ENCODE results near the gene CRY2. TPM values are rescaled to one million over a fixed set of nuclear protein-coding genes. Genes with fewer than 3 reads are reported as not detected.
"Not testable (repeated sequence)": the region's sequence is repeated elsewhere in the genome, so short reads cannot be mapped to it uniquely, and the experiment has no call there.

Gene CRY2
- total RNA-seq, 6 donors from 2014 or later, result 51.1 to 103 (median 63.2) TPM

- ATAC-seq (ENCODE audit: low FRiP score in 2 of 2) (no peak), DNase-seq (peak in 1 of 2 donors; percentile 75)
- Histone ChIP-seq H3K9me3 (no peaks in the 10 kb centered on the region), H3K27me3 (no peaks in the 10 kb centered on the region), H3K4me1 (peaks cover 9 to 14% (median 11%) of the 10 kb centered on the region in 4 donors), H3K36me3 (peaks cover 0 to 25% (median 14%) of the 10 kb centered on the region in 4 donors), H3K4me3 (no peak overlapping the region), H3K27ac (no peak overlapping the region)
- TF ChIP-seq CTCF (IDR thresholded peaks at IDR 0.05) (no peak), POLR2A (IDR thresholded peaks at IDR 0.05) (no peak), POLR2AphosphoS5 (IDR thresholded peaks at IDR 0.05) (no peak), EP300 (IDR thresholded peaks at IDR 0.05) (no peak)
- WGBS, 2 donors, result 91 to 96% methylated on average over 19 of the region's 19 CpGs
Measured at GRCh38 chr11:45905095-45905494, 57.8 kb downstream of the CRY2 start.

GRCh38 chr11:45905576-45905975 is 58.3 kb downstream of the CRY2 start:
- not testable (repeated sequence) for H3K9me3 ChIP-seq; ATAC-seq (ENCODE audit: low FRiP score in 2 of 2); H3K27ac ChIP-seq; H3K4me3 ChIP-seq; H3K4me1 ChIP-seq; H3K27me3 ChIP-seq
- peaks cover 0 to 29% (median 19%) of the 10 kb centered on the region in 4 donors for H3K36me3 ChIP-seq
- peak in 1 of 2 donors; percentile 66 for DNase-seq
- WGBS, 2 donors, result 40 to 42% methylated on average over 1 to 6 of the region's 6 CpGs

GRCh38 chr11:45906096-45906682 is 58.9 kb downstream of the CRY2 start:
- H3K4me1 ChIP-seq, result peaks cover 0 to 3% (median 1%) of the 10 kb centered on the region in 4 donors
- H3K36me3 ChIP-seq, result peaks cover 0 to 36% (median 25%) of the 10 kb centered on the region in 4 donors
- H3K27me3 ChIP-seq, result no peaks in the 10 kb centered on the region
- no peak overlapping the region for H3K4me3 ChIP-seq
- H3K9me3 ChIP-seq, result no peaks in the 10 kb centered on the region
- WGBS, 2 donors, result 68 to 84% methylated on average over 10 to 15 of the region's 19 CpGs
- DNase-seq (peak in 1 of 2 donors; percentile 61), ATAC-seq (ENCODE audit: low FRiP score in 2 of 2) (no peak)
- TF ChIP-seq POLR2A (IDR thresholded peaks at IDR 0.05) (no peak), POLR2AphosphoS5 (IDR thresholded peaks at IDR 0.05) (no peak), EP300 (IDR thresholded peaks at IDR 0.05) (no peak), CTCF (IDR thresholded peaks at IDR 0.05) (no peak)
- no peak overlapping the region for H3K27ac ChIP-seq

- ATAC-seq (ENCODE audit: low FRiP score in 2 of 2), result peak in 1 of 2 donors; percentile 1
- Histone ChIP-seq H3K4me1 (no peaks in the 10 kb centered on the region), H3K4me3 (no peak within 1 kb of the TSS), H3K27me3 (no peaks in the 10 kb centered on the region), H3K9me3 (no peaks in the 10 kb centered on the region), H3K27ac (no peak within 1 kb of the TSS), H3K36me3 (peaks cover 0 to 45% (median 33%) of the 10 kb centered on the region in 4 donors)
- TF ChIP-seq CTCF (IDR thresholded peaks at IDR 0.05), result no peak
- no peak for TF ChIP-seq POLR2A (IDR thresholded peaks at IDR 0.05)
- TF ChIP-seq POLR2AphosphoS5 (IDR thresholded peaks at IDR 0.05), result no peak
- TF ChIP-seq EP300 (IDR thresholded peaks at IDR 0.05), result no peak
- WGBS, 2 donors, result 67 to 76% methylated on average over 5 to 18 of the region's 18 CpGs
- DNase-seq, result peak in 1 of 2 donors; percentile 66
Measured at GRCh38 chr11:45906965-45907611, 59.8 kb downstream of the CRY2 start, which contains the start of gene FREY1. FREY1 (minus strand) TSS chr11:45907271; CDS start chr11:45907245, 26 bp downstream.

GRCh38 chr11:45907911-45908370 is 60.7 kb downstream of the CRY2 start:
- ATAC-seq (ENCODE audit: low FRiP score in 2 of 2), result peak in 1 of 2 donors; percentile 1
- DNase-seq, result no peak
- TF ChIP-seq POLR2A (IDR thresholded peaks at IDR 0.05) (no peak), CTCF (IDR thresholded peaks at IDR 0.05) (no peak), POLR2AphosphoS5 (IDR thresholded peaks at IDR 0.05) (no peak), EP300 (IDR thresholded peaks at IDR 0.05) (no peak)
- no peaks in the 10 kb centered on the region for H3K27me3 ChIP-seq
- no peaks in the 10 kb centered on the region for H3K9me3 ChIP-seq
- no peaks in the 10 kb centered on the region for H3K4me1 ChIP-seq
- H3K36me3 ChIP-seq, result peaks cover under 1 to 49% (median 39%) of the 10 kb centered on the region in 4 donors
- no peak overlapping the region for H3K4me3 ChIP-seq
- 73 to 86% methylated on average over 2 to 8 of the region's 8 CpGs for WGBS, 2 donors
- H3K27ac ChIP-seq, result no peak overlapping the region
